HG03045 (cell line): ENCODE measurements around the gene CFAP52.
"Not testable (repeated sequence)": the region's sequence is repeated elsewhere in the genome, so short reads cannot be mapped to it uniquely, and the experiment has no call there.

Source experiments
- ATAC-seq: cut with Tn5 transposase; IDR thresholded peaks from one replicate; pipeline ENCODE4 v1.9.1; 2021; ENCODE audit warnings: mild to moderate bottlenecking, moderate library complexity; ENCODE audit not compliant: unreplicated experiment

Gene CFAP52

GRCh38 chr17:9644910-9645751, 68.7 kb downstream of the CFAP52 start, which contains the start of gene USP43:
Gene USP43 (plus strand): TSS chr17:9645517. CDS start chr17:9645633, 116 bp downstream.
- ATAC-seq, result no peak

- no peak for ATAC-seq
Observed at GRCh38 chr17:9645851-9646545, 69.6 kb downstream of the CFAP52 start.

GRCh38 chr17:9646546-9646885, 70.1 kb downstream of the CFAP52 start:
- no peak for ATAC-seq

- no peak for ATAC-seq
Observed at GRCh38 chr17:9647014-9647413, 70.6 kb downstream of the CFAP52 start.

GRCh38 chr17:9648521-9649110, 72.2 kb downstream of the CFAP52 start:
- ATAC-seq, result no peak

GRCh38 chr17:9658593-9659211, 82.3 kb downstream of the CFAP52 start:
- ATAC-seq, result no peak

- no peak for ATAC-seq
Observed at GRCh38 chr17:9661027-9661426, 84.6 kb downstream of the CFAP52 start.

GRCh38 chr17:9663511-9663910, 87.1 kb downstream of the CFAP52 start:
- ATAC-seq, result not testable (repeated sequence)

- ATAC-seq, result no peak
Observed at GRCh38 chr17:9666461-9667050, 90.1 kb downstream of the CFAP52 start.

- ATAC-seq, result no peak
Observed at GRCh38 chr17:9668517-9668916, 92.1 kb downstream of the CFAP52 start.

- no peak for ATAC-seq
Observed at GRCh38 chr17:9669551-9670008, 93.1 kb downstream of the CFAP52 start.

- ATAC-seq, result no peak
Observed at GRCh38 chr17:9670596-9670995, 94.2 kb downstream of the CFAP52 start.

- no peak for ATAC-seq
Observed at GRCh38 chr17:9671559-9671958, 95.1 kb downstream of the CFAP52 start.

- ATAC-seq, result no peak
Observed at GRCh38 chr17:9672266-9672665, 95.8 kb downstream of the CFAP52 start.

- ATAC-seq, result no peak
Observed at GRCh38 chr17:9672691-9673090, 96.2 kb downstream of the CFAP52 start.

GRCh38 chr17:9676084-9676483, 99.6 kb downstream of the CFAP52 start:
- no peak for ATAC-seq

GRCh38 chr17:9676820-9677310, 100.4 kb downstream of the CFAP52 start:
- ATAC-seq, result no peak

- no peak for ATAC-seq
Observed at GRCh38 chr17:9677411-9677810, 101.0 kb downstream of the CFAP52 start.

GRCh38 chr17:9677896-9678295, 101.5 kb downstream of the CFAP52 start:
- ATAC-seq, result no peak

- no peak for ATAC-seq
Observed at GRCh38 chr17:9684955-9685621, 108.6 kb downstream of the CFAP52 start.
